22Rv1 (cell line): ENCODE results near the gene ETFB.

Source experiments
- ZFX ChIP-seq: fragments of 450-650 bp; IDR thresholded peaks from 2 replicates; pipeline ENCODE4 v1.6.1; 2017; ENCODE audit warnings: antibody characterized with exemption, borderline replicate concordance
- TF ChIP-seq, protein P1 (sequence below): fragments of 450-650 bp; IDR thresholded peaks from 2 replicates; pipeline ENCODE4 v1.5.1; 2017; ENCODE audit warnings: mild to moderate bottlenecking

- TF ChIP-seq, protein P1, sequence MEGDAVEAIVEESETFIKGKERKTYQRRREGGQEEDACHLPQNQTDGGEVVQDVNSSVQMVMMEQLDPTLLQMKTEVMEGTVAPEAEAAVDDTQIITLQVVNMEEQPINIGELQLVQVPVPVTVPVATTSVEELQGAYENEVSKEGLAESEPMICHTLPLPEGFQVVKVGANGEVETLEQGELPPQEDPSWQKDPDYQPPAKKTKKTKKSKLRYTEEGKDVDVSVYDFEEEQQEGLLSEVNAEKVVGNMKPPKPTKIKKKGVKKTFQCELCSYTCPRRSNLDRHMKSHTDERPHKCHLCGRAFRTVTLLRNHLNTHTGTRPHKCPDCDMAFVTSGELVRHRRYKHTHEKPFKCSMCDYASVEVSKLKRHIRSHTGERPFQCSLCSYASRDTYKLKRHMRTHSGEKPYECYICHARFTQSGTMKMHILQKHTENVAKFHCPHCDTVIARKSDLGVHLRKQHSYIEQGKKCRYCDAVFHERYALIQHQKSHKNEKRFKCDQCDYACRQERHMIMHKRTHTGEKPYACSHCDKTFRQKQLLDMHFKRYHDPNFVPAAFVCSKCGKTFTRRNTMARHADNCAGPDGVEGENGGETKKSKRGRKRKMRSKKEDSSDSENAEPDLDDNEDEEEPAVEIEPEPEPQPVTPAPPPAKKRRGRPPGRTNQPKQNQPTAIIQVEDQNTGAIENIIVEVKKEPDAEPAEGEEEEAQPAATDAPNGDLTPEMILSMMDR = no peak
- no peak for TF ChIP-seq ZFX
Measured at GRCh38 chr19:51337861-51338562, 28.2 kb downstream of the ETFB start.
